Bronchial epithelial cell (primary cell): ENCODE data around the gene GJA4. TPM values are rescaled to one million over a fixed set of nuclear protein-coding genes. Genes with fewer than 3 reads are reported as not detected.

Source experiments
- DNase-seq: peaks from one replicate; pipeline ENCODE4 v3.0.0-alpha.2; 2010; ENCODE audit warnings: low read depth
- FAIRE-seq: peaks from 2 replicates; lab custom pipeline; 2011; peaks lifted over from hg19 to GRCh38; lab: Jason Lieb, UNC
- H3K27me3 ChIP-seq: 2 replicates; pipeline ENCODE4 v1.5.1; 2011; ENCODE audit warnings: low read length; ENCODE audit not compliant: control insufficient read depth, insufficient read depth
- H3K36me3 ChIP-seq: 2 replicates; pipeline ENCODE4 v1.5.1; 2011; ENCODE audit warnings: low read length; ENCODE audit not compliant: control insufficient read depth, insufficient read depth
- H3K4me3 ChIP-seq: 2 replicates; pipeline ENCODE4 v1.5.1; 2011; ENCODE audit warnings: mild to moderate bottlenecking, low read depth, low read length, control low read depth
- total RNA-seq: library from RNA; depleted of rRNA; stranded (reverse); fragments of >200 nt; gene quantifications from 2 replicates; pipeline ENCODE4 v1.2.1, GENCODE V29; 2014
- TF ChIP-seq, protein P1 (sequence below): IDR thresholded peaks from 2 replicates; pipeline ENCODE4 v1.5.1; 2011; ENCODE audit warnings: mild to moderate bottlenecking, moderate library complexity, low read length, control low read depth, inconsistent platforms; ENCODE audit not compliant: insufficient read depth, severe bottlenecking

The GJA4 gene
- total RNA-seq, 1 donor from 2014 or later: not detected

DNA sequence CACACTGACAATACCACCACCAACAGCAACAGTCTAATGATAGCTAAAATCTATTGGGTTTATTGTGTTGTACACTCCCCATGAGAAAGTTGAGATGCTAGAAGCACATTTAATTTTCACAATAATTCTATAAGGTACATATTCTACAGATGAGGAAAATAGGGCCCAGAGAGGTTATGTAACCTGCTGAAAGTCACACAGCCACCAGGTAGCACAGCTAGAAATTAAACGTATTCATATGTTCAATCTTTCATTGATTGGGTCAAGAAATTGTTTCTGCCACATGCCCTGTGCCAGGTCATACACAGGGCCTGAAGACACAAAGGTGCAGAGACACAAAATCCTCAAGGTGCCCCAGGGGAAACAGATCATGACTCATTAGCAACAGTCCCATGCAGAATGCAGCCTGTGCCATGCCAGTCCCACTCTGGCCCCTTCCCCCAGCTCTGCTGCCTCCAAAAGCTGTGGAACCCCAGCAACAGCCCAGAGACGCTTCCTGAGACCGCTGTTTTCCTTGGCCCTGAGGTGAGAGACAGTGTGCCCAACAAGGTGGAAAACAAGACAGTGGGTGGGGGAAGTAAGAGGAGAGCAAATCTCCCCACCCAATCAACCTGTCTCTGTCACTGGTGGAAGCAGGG, 32.1 kb downstream of the GJA4 start:
- Histone ChIP-seq H3K27me3 (no peaks in the 10 kb centered on the region), H3K4me3 (no peak overlapping the region), H3K36me3 (no peaks in the 10 kb centered on the region)
- FAIRE-seq (no peak), DNase-seq (peak; percentile 23)
- TF ChIP-seq, protein P1, sequence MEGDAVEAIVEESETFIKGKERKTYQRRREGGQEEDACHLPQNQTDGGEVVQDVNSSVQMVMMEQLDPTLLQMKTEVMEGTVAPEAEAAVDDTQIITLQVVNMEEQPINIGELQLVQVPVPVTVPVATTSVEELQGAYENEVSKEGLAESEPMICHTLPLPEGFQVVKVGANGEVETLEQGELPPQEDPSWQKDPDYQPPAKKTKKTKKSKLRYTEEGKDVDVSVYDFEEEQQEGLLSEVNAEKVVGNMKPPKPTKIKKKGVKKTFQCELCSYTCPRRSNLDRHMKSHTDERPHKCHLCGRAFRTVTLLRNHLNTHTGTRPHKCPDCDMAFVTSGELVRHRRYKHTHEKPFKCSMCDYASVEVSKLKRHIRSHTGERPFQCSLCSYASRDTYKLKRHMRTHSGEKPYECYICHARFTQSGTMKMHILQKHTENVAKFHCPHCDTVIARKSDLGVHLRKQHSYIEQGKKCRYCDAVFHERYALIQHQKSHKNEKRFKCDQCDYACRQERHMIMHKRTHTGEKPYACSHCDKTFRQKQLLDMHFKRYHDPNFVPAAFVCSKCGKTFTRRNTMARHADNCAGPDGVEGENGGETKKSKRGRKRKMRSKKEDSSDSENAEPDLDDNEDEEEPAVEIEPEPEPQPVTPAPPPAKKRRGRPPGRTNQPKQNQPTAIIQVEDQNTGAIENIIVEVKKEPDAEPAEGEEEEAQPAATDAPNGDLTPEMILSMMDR: no peak

DNA sequence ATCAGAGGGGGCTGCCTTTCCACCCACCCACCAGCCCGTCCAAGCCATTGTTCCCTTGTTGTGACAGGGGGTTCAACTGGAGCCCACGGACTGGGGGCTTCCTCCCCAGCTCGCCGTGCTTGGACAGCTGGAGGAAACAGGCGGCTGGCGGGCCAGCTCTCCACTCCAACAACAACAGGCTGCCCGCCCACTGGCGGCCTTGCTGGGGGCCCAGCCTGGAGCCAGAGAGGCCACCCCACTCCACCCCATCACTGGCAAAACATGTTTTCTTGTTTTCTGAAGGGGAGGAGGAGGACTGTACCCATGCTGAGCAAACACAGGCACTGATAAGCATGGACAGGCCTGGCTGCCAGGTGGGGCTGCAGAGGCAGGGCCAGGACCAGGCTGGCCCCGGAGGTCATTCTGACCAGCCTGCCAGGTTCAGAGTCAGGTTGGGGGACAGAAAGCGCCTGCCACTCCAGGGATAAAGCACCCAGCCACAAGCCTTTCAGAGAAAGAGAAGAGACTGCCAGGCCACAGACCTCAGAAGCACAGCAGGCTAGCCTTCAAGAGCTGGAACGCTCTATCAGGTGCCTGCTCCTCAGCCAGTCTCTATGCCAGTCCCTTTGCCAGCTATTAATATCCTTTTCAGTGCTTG, 32.8 kb downstream of the GJA4 start:
- FAIRE-seq (no peak), DNase-seq (peak; percentile 8)
- TF ChIP-seq, protein P1: no peak
- H3K4me3 ChIP-seq: no peak overlapping the region
- no peaks in the 10 kb centered on the region for H3K27me3 ChIP-seq
- H3K36me3 ChIP-seq: no peaks in the 10 kb centered on the region

DNA sequence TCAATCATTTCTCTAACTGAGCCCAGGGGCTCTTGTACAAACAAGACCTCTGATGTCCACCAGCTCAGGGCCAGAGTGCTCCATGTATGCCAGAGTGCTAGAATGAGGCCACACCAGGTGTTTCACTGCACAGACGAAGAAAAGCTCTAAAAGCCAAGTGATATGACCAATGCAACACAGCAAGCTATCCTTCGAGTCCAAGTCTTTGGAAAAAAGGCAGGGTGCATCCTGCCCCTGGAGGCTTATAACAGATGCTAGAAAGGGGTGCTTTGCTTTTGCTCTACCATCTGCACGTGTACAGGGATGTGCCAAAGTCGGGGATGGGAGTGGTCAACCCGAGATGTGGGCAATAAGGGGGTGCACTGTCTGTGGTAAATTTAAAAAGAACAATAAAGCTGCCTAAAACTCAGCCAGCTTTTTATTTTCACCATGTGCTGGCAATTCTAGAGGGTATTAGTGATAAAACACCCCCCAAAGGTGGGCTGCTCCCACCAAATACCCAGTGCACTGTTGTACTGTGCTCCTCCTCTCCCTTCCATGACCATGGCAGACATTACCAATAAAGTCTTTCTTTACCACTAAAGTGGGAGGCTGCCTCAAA, 34.6 kb downstream of the GJA4 start:
- TF ChIP-seq, protein P1: no peak
- FAIRE-seq: no peak
- Histone ChIP-seq H3K27me3 (no peaks in the 10 kb centered on the region), H3K4me3 (no peak overlapping the region), H3K36me3 (no peaks in the 10 kb centered on the region)
- no peak for DNase-seq

DNA sequence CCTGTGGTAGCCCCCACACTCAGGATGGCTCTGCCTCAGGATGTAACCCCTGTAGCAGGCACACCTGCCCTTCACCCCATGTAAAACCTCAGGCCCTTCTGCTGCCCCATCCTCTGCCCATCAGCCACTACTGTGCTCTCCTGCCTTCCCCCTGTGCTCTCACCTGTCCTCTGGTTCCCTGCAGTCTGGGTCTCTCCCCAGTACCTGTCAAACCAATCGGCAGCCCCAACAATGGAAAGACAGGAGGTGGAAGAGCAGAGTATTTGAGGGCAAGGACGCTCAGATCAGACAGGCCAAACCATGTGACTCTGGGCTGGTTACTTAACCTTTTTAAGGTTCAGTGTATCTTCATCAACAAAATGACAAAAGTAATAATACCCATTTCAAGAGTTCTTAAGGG, 35.8 kb downstream of the GJA4 start:
- Histone ChIP-seq H3K4me3 (no peak overlapping the region), H3K36me3 (no peaks in the 10 kb centered on the region), H3K27me3 (no peaks in the 10 kb centered on the region)
- TF ChIP-seq, protein P1: no peak
- FAIRE-seq (no peak), DNase-seq (no peak)

DNA sequence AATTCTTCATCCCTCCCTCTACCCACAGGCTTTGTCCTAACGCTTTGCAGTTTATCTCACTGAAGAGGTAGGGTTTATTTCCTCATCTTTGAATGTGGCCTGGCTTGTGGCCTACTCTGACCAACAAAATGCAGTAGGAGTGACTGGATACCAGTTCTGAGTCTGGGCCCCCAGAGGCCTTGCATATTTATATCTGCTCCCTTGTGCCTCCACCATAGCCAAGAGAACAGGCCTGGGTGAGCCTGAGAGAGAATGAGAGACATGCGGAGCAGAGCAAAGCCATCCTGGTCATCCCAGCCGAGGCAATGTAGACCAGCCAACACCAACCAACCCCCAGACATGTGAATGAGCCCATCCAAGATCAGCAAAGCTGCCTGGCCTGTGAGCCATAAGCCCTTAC, 36.5 kb downstream of the GJA4 start:
- DNase-seq (no peak), FAIRE-seq (no peak)
- TF ChIP-seq, protein P1: no peak
- no peaks in the 10 kb centered on the region for H3K27me3 ChIP-seq
- H3K4me3 ChIP-seq: no peak overlapping the region
- no peaks in the 10 kb centered on the region for H3K36me3 ChIP-seq
